Measurements from ENCODE around the gene OCIAD1. TPM values are rescaled to one million over a fixed set of nuclear protein-coding genes. Genes with fewer than 3 reads are reported as not detected.

The OCIAD1 gene
- total and polyA plus RNA-seq, 2 of the 13 experiments (the other 11 are each of a cell fraction or from before 2014, with no cell fraction given), result 67.3 to 74.9 TPM

- no peak for TF ChIP-seq ZNF317 (CRISPR knock-in tag; IDR thresholded peaks at IDR 0.05)
- TF ChIP-seq, protein P1, sequence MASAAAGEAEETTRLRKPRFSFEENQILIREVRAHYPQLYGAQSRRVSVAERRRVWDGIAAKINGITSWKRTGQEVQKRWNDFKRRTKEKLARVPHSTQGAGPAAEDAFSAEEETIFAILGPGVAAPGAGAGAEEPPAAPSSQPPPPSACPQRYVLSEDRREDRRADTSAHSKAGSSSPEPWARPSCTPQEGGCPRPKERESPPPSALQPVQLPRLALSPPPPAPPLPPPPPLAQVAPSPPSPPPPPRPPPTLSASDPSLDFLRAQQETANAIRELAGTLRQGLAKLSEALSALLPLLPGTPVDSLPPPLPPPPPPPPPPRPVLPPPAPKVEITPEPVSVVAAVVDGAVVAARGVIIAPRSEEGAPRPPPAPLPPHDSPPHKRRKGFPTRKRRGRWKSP (CRISPR knock-in tag; IDR thresholded peaks at IDR 0.05), result no peak
Observed at GRCh38 chr4:48790561-48790960, 40.3 kb upstream of the OCIAD1 start (continued).

- BruUV-seq (replicated peaks), result no TSS peak
- CTCF ChIA-PET (ENCODE audit: low intra/inter-chr PET ratio, low total read pairs), result no interaction called here
- H3K27me3 ChIP-seq (ENCODE audit: control insufficient read depth in 1 of 2, insufficient read depth in 2 of 2, low read length in 2 of 2), result no peaks in the 10 kb centered on the region; a peak in 2 of 5 replicates
- H2AFZ ChIP-seq (ENCODE audit: low read length), result no peak overlapping the region
- TF ChIP-seq ZNF431 (CRISPR knock-in tag; IDR thresholded peaks at IDR 0.05; ENCODE audit: borderline replicate concordance, low read depth) (no peak), MED13 (CRISPR knock-in tag; IDR thresholded peaks at IDR 0.05) (no peak), ZNF207 (IDR thresholded peaks at IDR 0.05; ENCODE audit: borderline replicate concordance) (no peak), ZBTB1 (CRISPR knock-in tag; IDR thresholded peaks at IDR 0.05; ENCODE audit: borderline replicate concordance) (no peak), GATAD2A (CRISPR knock-in tag; IDR thresholded peaks at IDR 0.05) (no peak), FOXK1 (CRISPR knock-in tag; IDR thresholded peaks at IDR 0.05; ENCODE audit: borderline replicate concordance, low read depth) (no peak), ZNF382 (CRISPR knock-in tag; IDR thresholded peaks at IDR 0.05; ENCODE audit: borderline replicate concordance) (no peak), GTF2F1 (IDR thresholded peaks at IDR 0.05; ENCODE audit: low read length) (no peak), ZNF7 (CRISPR knock-in tag; IDR thresholded peaks at IDR 0.05) (no peak), THAP11 (CRISPR knock-in tag; IDR thresholded peaks at IDR 0.05) (no peak), ZBTB7B (CRISPR knock-in tag; IDR thresholded peaks at IDR 0.05) (no peak), ZNF430 (CRISPR knock-in tag; IDR thresholded peaks at IDR 0.05) (no peak), ZNF792 (CRISPR knock-in tag; IDR thresholded peaks at IDR 0.05) (no peak), HNRNPK (IDR thresholded peaks at IDR 0.05; ENCODE audit: low read depth, low read length, poor library complexity, severe bottlenecking) (no peak)
- TF ChIP-seq, protein P2, sequence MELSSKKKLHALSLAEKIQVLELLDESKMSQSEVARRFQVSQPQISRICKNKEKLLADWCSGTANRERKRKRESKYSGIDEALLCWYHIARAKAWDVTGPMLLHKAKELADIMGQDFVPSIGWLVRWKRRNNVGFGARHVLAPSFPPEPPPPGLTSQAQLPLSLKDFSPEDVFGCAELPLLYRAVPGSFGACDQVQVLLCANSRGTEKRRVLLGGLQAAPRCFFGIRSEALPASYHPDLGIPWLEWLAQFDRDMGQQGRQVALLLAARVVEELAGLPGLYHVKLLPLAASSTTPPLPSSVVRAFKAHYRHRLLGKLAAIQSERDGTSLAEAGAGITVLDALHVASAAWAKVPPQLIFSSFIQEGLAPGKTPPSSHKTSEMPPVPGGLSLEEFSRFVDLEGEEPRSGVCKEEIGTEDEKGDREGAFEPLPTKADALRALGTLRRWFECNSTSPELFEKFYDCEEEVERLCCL (CRISPR knock-in tag; IDR thresholded peaks at IDR 0.05; ENCODE audit: borderline replicate concordance), result no peak
- in situ Hi-C loops (cut with HindIII; ENCODE audit: extremely low pct_ligation_motif_present, low pct_unique_long_range_greater_than_20kb), result loop anchor here (25.0 kb wide), 1 partner anchor 204 kb away; no protein-coding TSS in a partner anchor
- no peaks in the 10 kb centered on the region for H3K36me3 ChIP-seq (replicated peaks in 1 of 2; ENCODE audit: control insufficient read depth in 1 of 2, insufficient read depth in 2 of 2, low read length in 2 of 2)
- no peak overlapping the region for H3K9ac ChIP-seq (ENCODE audit: insufficient read depth, low read depth, low read length)
- H3K4me2 ChIP-seq (ENCODE audit: low read depth, low read length), result no peak overlapping the region
- intact Hi-C loops (cut with micrococcal nuclease; ENCODE audit: unreplicated experiment), result no loop called here
- no peaks in the 10 kb centered on the region for H3K79me2 ChIP-seq (ENCODE audit: insufficient read depth, low read length)
- FAIRE-seq (no peak), ATAC-seq (no peak), DNase-seq (ENCODE audit: low spot score) (no peak)
- H3K4me1 ChIP-seq (ENCODE audit: insufficient read depth, low read length), result no peaks in the 10 kb centered on the region
- H3K27ac ChIP-seq (ENCODE audit: extremely low read length, insufficient read depth, low read length), result no peak overlapping the region
- H3K9me3 ChIP-seq (ENCODE audit: low read length), result no peaks in the 10 kb centered on the region
- no peaks in the 10 kb centered on the region for H4K20me1 ChIP-seq (ENCODE audit: insufficient read depth, low read length)
- no peak overlapping the region for H3K4me3 ChIP-seq (replicated peaks in 1 of 3; ENCODE audit: insufficient read depth in 1 of 3, low read depth in 2 of 3, low read length in 3 of 3)
- POLR2A ChIA-PET, result no interaction called here
Observed at GRCh38 chr4:48791313-48791712, 39.6 kb upstream of the OCIAD1 start.
